MM.1S (cell line): ENCODE measurements around the gene RNF208.
"Not testable (repeated sequence)": the region's sequence is repeated elsewhere in the genome, so short reads cannot be mapped to it uniquely, and the experiment has no call there.

Source experiments
- EZH2 ChIP-seq: fragments of 300-600 bp; sonication (generic); optimal IDR thresholded peaks from 2 replicates; pipeline ENCODE3; 2017; ENCODE audit warnings: low read depth, mild to moderate bottlenecking, antibody characterized with exemption, low read length, mixed read lengths
- EZH2phosphoT487 ChIP-seq: fragments of 300-600 bp; sonication (generic); IDR thresholded peaks from 2 replicates; pipeline ENCODE4 v1.6.1; 2018; ENCODE audit warnings: antibody characterized with exemption, low read length
- TF ChIP-seq, protein P1 (sequence below): fragments of 300-600 bp; sonication (generic); IDR thresholded peaks from 2 replicates; pipeline ENCODE4 v1.5.1; 2016; ENCODE audit warnings: antibody characterized with exemption, low read length, mixed read lengths

DNA sequence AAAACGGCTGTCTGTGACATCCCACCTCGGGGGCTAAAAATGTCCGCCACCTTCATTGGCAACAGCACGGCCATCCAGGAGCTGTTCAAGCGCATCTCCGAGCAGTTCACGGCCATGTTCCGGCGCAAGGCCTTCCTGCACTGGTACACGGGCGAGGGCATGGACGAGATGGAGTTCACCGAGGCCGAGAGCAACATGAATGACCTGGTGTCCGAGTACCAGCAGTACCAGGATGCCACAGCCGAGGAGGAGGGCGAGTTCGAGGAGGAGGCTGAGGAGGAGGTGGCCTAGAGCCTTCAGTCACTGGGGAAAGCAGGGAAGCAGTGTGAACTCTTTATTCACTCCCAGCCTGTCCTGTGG is 21.2 kb upstream of the RNF208 start:
- TF ChIP-seq, protein P1, sequence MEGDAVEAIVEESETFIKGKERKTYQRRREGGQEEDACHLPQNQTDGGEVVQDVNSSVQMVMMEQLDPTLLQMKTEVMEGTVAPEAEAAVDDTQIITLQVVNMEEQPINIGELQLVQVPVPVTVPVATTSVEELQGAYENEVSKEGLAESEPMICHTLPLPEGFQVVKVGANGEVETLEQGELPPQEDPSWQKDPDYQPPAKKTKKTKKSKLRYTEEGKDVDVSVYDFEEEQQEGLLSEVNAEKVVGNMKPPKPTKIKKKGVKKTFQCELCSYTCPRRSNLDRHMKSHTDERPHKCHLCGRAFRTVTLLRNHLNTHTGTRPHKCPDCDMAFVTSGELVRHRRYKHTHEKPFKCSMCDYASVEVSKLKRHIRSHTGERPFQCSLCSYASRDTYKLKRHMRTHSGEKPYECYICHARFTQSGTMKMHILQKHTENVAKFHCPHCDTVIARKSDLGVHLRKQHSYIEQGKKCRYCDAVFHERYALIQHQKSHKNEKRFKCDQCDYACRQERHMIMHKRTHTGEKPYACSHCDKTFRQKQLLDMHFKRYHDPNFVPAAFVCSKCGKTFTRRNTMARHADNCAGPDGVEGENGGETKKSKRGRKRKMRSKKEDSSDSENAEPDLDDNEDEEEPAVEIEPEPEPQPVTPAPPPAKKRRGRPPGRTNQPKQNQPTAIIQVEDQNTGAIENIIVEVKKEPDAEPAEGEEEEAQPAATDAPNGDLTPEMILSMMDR: not testable (repeated sequence)
- not testable (repeated sequence) for TF ChIP-seq EZH2, EZH2phosphoT487
